Fibroblast of pulmonary artery (primary cell): ENCODE data around the gene PCBP1.
A peak's percentile ranks its signal among the peaks of the same experiment; 100 is the strongest.

Source experiments
- DNase-seq: peaks from one replicate; pipeline ENCODE4 v3.0.0-alpha.2; 2010; ENCODE audit warnings: low read depth
- H3K4me3 ChIP-seq: replicated peaks from 2 replicates; pipeline ENCODE4 v1.5.1; 2011; ENCODE audit warnings: low read depth, mild to moderate bottlenecking, control low read depth, low read length, moderate library complexity
- TF ChIP-seq, protein P1 (sequence below): IDR thresholded peaks from 2 replicates; pipeline ENCODE4 v1.5.1; 2011; ENCODE audit warnings: mild to moderate bottlenecking, control low read depth, low read length, inconsistent platforms; ENCODE audit errors: missing control alignments

The PCBP1 gene

DNA sequence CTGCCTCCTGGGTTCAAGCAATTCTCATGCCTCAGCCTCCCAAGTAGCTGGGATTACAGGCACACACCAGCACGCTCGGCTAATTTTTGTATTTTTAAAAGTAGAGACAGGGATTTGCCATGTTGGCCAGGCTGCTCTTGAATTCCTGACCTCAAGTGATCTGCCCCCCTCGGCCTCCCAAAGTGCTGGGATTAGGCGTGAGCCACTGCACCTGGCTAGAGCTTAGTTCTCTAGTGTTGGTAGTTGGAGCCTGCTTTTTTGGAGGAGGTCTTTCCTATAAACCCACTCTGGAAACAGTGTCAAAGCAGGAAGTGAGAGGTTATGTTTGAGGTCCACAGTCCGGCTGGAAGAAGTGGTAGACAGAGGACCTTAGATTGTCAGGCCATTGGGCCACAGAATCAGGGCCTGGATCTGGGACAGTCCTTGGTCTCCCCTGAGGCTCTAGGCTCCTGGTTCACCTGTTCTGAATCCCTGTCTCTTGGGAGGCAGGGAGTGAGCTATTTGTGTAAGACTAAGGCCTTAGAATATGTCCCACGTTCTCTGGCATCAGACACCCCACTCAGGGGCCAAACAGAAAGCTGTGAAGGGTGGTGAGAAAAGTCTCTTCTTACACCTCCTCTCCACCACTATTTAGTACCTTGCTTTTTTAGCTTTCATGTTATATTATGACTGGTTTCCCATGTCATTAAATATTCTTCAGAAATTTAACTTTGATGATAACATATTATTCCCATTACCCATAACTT, 34.5 kb downstream of the PCBP1 start:
- TF ChIP-seq, protein P1, sequence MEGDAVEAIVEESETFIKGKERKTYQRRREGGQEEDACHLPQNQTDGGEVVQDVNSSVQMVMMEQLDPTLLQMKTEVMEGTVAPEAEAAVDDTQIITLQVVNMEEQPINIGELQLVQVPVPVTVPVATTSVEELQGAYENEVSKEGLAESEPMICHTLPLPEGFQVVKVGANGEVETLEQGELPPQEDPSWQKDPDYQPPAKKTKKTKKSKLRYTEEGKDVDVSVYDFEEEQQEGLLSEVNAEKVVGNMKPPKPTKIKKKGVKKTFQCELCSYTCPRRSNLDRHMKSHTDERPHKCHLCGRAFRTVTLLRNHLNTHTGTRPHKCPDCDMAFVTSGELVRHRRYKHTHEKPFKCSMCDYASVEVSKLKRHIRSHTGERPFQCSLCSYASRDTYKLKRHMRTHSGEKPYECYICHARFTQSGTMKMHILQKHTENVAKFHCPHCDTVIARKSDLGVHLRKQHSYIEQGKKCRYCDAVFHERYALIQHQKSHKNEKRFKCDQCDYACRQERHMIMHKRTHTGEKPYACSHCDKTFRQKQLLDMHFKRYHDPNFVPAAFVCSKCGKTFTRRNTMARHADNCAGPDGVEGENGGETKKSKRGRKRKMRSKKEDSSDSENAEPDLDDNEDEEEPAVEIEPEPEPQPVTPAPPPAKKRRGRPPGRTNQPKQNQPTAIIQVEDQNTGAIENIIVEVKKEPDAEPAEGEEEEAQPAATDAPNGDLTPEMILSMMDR: no peak
- DNase-seq: no peak
- H3K4me3 ChIP-seq: no peak overlapping the region

DNA sequence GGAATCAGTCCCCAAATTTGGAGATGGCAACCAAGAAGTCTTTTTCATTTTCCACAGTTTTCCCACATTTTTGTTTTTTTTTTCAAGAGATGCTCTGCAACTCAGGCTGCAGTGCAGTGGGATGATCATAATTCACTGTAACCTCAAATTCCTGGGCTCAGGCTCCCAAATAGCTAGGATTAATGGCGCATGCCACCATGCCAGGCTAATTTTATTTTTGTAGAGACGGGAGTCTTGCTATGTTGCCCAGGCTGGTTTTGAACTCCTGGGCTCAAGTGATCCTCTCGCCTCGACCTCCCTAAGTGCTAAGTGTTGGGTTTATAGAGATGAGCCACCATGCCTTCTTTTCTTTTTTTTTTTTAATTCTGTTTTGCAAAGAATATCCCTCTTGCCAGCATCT, 35.2 kb downstream of the PCBP1 start:
- TF ChIP-seq, protein P1: no peak
- DNase-seq: no peak
- H3K4me3 ChIP-seq: no peak overlapping the region

DNA sequence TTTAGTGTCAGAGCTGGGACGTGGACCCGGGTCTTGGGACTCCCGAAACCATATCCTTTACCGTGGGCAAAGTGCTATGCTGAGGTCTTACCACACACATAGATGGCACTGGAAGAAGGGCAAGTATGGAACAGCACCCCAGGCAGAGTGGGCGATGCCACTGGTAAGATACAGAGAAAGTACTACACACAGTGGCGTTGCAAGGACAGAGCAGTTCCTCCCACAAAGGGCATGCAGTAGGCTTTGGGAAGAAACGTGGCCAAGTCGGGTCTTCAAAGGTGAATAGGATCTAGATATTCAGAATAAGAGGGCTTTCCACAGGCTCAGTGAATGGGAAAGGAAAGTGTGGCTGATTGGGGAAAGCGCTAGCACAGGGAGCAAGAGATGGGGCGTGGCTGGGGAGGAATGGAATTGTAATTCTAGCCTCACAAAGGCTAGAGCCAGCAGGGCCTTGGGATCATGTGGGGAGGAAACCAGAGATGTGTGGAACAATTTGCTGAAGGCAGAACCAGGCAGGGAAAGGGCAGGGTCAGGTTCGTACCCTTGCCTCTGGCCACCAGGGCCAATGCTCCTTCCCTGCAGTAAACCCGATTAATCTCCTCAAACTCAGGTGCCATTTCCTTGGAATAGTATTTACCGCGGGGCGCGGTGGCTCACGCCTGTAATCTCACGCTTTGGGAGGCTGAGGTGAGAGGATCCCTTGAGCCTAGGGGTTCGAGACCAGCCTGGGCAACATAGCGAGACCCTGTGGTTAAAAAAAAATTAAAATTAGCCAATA, 36.0 kb downstream of the PCBP1 start:
- TF ChIP-seq, protein P1: no peak
- no peak overlapping the region for H3K4me3 ChIP-seq
- peak; percentile 60 for DNase-seq

DNA sequence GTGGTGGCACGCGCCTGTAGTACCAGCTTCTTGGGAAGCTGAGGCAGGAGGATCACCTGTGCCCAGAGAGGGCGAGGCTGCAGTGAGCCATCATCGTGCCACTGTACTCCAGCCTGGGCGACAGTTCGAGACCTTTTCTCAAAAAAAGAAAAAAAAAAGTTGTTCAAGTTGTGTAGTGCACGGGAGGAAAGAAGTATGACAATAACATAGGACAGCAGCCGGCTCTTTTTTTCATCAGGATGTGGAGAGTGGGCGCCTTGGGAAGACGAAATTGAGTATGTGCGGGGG, 36.5 kb downstream of the PCBP1 start:
- no peak for DNase-seq
- TF ChIP-seq, protein P1: no peak
- H3K4me3 ChIP-seq: peak overlapping the region; percentile 57

DNA sequence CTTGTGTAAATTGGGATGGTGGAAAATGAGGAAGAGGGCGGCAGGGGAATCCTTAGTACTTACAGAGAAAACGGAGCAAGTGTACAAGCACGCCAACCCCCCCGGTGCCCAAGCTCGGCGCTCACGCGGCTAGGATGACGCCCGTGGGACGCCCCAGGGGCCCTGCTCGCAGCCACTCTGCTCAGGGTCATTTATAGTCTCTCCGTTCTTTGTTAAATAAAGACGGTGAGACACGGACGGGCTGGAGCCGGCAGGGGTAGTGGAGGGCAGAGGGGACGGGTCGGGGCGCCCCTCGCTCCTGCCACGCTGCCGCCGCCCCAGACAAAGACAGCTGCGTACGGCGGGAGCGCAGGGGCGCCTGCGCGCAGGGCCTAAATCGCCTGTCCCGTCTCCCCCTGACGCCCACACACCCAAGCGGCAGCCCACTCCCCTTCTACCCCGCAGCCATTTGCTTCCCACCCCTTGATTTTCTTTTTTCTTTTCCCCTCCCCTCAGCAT, 37.8 kb downstream of the PCBP1 start:
- peak; percentile 54 for DNase-seq

DNA sequence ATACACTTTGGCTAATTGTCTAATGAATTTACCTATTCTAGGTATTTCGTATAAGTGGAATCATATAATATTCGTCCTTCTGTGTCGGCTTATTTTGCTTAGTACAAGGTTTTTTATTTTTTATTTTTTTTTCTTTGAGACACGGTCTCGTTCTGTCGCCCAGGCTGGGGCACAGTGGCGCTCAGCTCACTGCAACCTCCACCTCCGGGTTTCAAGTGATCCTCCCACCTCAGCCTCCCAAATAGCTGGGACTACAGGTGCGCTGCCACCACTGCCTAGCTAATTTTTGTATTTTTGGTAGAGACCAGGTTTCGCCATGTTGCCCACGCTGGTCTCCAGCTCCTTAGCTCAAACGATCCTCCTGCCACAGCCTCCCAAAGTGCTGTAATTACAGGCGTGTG, 38.2 kb downstream of the PCBP1 start:
- TF ChIP-seq, protein P1: no peak
- DNase-seq: no peak
- H3K4me3 ChIP-seq: peak overlapping the region; percentile 57

More for the DNA sequence above, 37.8 kb downstream of the PCBP1 start:
- TF ChIP-seq, protein P1: no peak
- peak overlapping the region; percentile 57 for H3K4me3 ChIP-seq
